HPDE6-E6E7 (cell line): ENCODE data around the gene PPP2R5A.
"Not testable (repeated sequence)": the region's sequence is repeated elsewhere in the genome, so short reads cannot be mapped to it uniquely, and the experiment has no call there.

Experiments
- DNase-seq: peaks from one replicate; pipeline ENCODE4 v3.0.0; 2011; ENCODE audit warnings: missing footprints; ENCODE audit errors: extremely low spot score

Gene PPP2R5A

GRCh38 chr1:212267460-212267859, 17.8 kb upstream of the PPP2R5A start:
- DNase-seq: no peak

- DNase-seq: no peak
These were observed 15.9 kb upstream of the PPP2R5A start for GRCh38 chr1:212269306-212269705.

- DNase-seq: no peak
These were observed 14.6 kb upstream of the PPP2R5A start for GRCh38 chr1:212270564-212270963.

- no peak for DNase-seq
These were observed 14.0 kb upstream of the PPP2R5A start for GRCh38 chr1:212271234-212271633.

GRCh38 chr1:212271823-212272485, 13.3 kb upstream of the PPP2R5A start:
- DNase-seq: no peak

GRCh38 chr1:212281590-212281989, 3.6 kb upstream of the PPP2R5A start:
- no peak for DNase-seq

GRCh38 chr1:212283741-212284140, 1.5 kb upstream of the PPP2R5A start:
- DNase-seq: no peak

GRCh38 chr1:212284332-212284743, 872 bp upstream of the PPP2R5A start:
- no peak for DNase-seq

- peak; percentile 21 for DNase-seq
These were observed 710 bp downstream of the PPP2R5A start for GRCh38 chr1:212285685-212286555.

- no peak for DNase-seq
These were observed 1.4 kb downstream of the PPP2R5A start for GRCh38 chr1:212286556-212287131.

- no peak for DNase-seq
These were observed 2.2 kb downstream of the PPP2R5A start for GRCh38 chr1:212287261-212287895.

GRCh38 chr1:212287995-212288394, 2.8 kb downstream of the PPP2R5A start:
- not testable (repeated sequence) for DNase-seq

- DNase-seq: no peak
These were observed 3.4 kb downstream of the PPP2R5A start for GRCh38 chr1:212288615-212289014.

- DNase-seq: no peak
These were observed 4.3 kb downstream of the PPP2R5A start for GRCh38 chr1:212289262-212290077.

GRCh38 chr1:212290608-212291007, 5.4 kb downstream of the PPP2R5A start:
- DNase-seq: no peak

- DNase-seq: peak; percentile 49
These were observed 6.4 kb downstream of the PPP2R5A start for GRCh38 chr1:212291505-212292134.

GRCh38 chr1:212292250-212293105, 7.3 kb downstream of the PPP2R5A start:
- DNase-seq: no peak

- DNase-seq: no peak
These were observed 8.4 kb downstream of the PPP2R5A start for GRCh38 chr1:212293579-212293978.

GRCh38 chr1:212294983-212295382, 9.8 kb downstream of the PPP2R5A start:
- no peak for DNase-seq

- no peak for DNase-seq
These were observed 10.4 kb downstream of the PPP2R5A start for GRCh38 chr1:212295579-212295978.
